ENCODE data around the gene GPC6. TPM values are rescaled to one million over a fixed set of nuclear protein-coding genes. Genes with fewer than 3 reads are reported as not detected.

GPC6 gene
- total and polyA plus RNA-seq, 2 donors (not counting 1 experiment from before 2014, with no cell fraction given): not detected

DNA sequence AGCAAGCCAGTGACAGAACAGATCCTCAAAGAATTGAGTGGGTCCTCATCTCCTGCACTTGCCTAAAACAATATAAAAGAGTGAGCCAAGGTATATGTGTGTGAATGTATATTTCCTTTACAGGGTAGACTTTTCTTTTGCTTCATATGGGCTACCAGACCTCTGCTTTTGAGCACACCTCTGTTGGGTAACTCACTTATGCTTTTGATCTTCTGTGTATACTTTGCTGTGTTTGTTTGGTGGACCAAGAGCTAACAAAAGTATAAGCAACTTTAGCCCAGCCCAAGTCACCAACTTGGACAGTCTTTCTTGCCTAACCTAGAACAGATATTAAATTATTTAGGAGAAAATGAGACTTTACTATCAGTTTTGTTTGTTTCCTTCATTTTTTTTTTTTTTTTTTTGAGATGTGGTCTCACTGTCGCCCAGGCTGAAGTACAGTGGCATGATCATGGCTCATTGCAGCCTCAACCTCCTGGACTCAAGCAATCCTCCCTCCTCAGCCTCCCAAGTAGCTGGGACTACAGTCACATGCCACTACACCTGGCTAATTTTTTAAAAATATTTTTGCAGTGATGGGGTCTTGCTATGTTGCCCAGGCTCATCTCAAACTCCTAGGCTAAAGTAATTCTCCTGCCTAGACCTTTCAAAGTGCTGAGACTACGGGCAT lies 739.8 kb downstream of the GPC6 start:
- TF ChIP-seq, protein P1, sequence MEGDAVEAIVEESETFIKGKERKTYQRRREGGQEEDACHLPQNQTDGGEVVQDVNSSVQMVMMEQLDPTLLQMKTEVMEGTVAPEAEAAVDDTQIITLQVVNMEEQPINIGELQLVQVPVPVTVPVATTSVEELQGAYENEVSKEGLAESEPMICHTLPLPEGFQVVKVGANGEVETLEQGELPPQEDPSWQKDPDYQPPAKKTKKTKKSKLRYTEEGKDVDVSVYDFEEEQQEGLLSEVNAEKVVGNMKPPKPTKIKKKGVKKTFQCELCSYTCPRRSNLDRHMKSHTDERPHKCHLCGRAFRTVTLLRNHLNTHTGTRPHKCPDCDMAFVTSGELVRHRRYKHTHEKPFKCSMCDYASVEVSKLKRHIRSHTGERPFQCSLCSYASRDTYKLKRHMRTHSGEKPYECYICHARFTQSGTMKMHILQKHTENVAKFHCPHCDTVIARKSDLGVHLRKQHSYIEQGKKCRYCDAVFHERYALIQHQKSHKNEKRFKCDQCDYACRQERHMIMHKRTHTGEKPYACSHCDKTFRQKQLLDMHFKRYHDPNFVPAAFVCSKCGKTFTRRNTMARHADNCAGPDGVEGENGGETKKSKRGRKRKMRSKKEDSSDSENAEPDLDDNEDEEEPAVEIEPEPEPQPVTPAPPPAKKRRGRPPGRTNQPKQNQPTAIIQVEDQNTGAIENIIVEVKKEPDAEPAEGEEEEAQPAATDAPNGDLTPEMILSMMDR (IDR thresholded peaks at IDR 0.05): no peak
- TF ChIP-seq EZH2 (IDR thresholded peaks at IDR 0.05; ENCODE audit: borderline replicate concordance, insufficient read depth, low read depth, low read length, poor library complexity, severe bottlenecking): no peak
- H3K27ac ChIP-seq (ENCODE audit: low read length in 2 of 2): no peak overlapping the region
- H3K9me3 Mint-ChIP-seq (ENCODE audit: insufficient read depth): no peaks in the 10 kb centered on the region
- H2AFZ ChIP-seq (ENCODE audit: insufficient read depth, low read depth, low read length, poor library complexity, severe bottlenecking): no peak overlapping the region
- no CpG with 5 or more reads among the region's 2 CpGs for WGBS (ENCODE audit: insufficient coverage)
- no peaks in the 10 kb centered on the region for H3K36me3 ChIP-seq (replicated peaks in 1 of 2; ENCODE audit: control extremely low read depth in 1 of 2, control insufficient read depth in 1 of 2, extremely low read depth in 1 of 2, insufficient read depth in 2 of 2, low read length in 1 of 2)
- no peak overlapping the region for H3K27ac Mint-ChIP-seq
- no peak overlapping the region for H3K4me3 Mint-ChIP-seq
- H4K20me1 ChIP-seq (ENCODE audit: control insufficient read depth, insufficient read depth, low read length, poor library complexity, severe bottlenecking): no peaks in the 10 kb centered on the region
- no peak overlapping the region for H3K4me3 ChIP-seq (ENCODE audit: control extremely low read depth in 1 of 5, extremely low read depth in 1 of 5, insufficient read depth in 1 of 5, low read depth in 2 of 5, low read length in 4 of 5)
- ChIA-PET POLR2A (no interaction called here), CTCF (no interaction called here)
- no peaks in the 10 kb centered on the region for H3K4me1 Mint-ChIP-seq
- no peak overlapping the region for H3K9ac ChIP-seq (ENCODE audit: low read length)
- no peaks in the 10 kb centered on the region for H3K4me1 ChIP-seq (ENCODE audit: control insufficient read depth in 2 of 2, insufficient read depth in 2 of 2, low read length in 2 of 2)
- H3K4me2 ChIP-seq (replicated peaks; ENCODE audit: low read depth, low read length, poor library complexity, severe bottlenecking): no peak overlapping the region
- no peak for DNase-seq
- no peaks in the 10 kb centered on the region for H3K79me2 ChIP-seq (ENCODE audit: control insufficient read depth, insufficient read depth, low read length)
- H3K27me3 Mint-ChIP-seq: no peaks in the 10 kb centered on the region
- H3K9me3 ChIP-seq (ENCODE audit: control extremely low read depth in 1 of 3, control insufficient read depth in 2 of 3, insufficient read depth in 1 of 3, low read length in 2 of 3): no peaks in the 10 kb centered on the region
- intact Hi-C loops (cut with micrococcal nuclease): no loop called here
- no peak for ATAC-seq (ENCODE audit: low read depth)
- H3K27me3 ChIP-seq (replicated peaks in 1 of 4; ENCODE audit: control extremely low read depth in 1 of 4, control insufficient read depth in 3 of 4, insufficient read depth in 4 of 4, low read length in 3 of 4): no peaks in the 10 kb centered on the region

GRCh38 chr13:93967286-93967685 lies 740.7 kb downstream of the GPC6 start:
- Mint-ChIP-seq H3K4me1 (no peaks in the 10 kb centered on the region), H3K27ac (no peak overlapping the region), H3K27me3 (no peaks in the 10 kb centered on the region), H3K4me3 (no peak overlapping the region), H3K9me3 (ENCODE audit: insufficient read depth) (no peaks in the 10 kb centered on the region)
- intact Hi-C loops (cut with micrococcal nuclease): no loop called here
- Histone ChIP-seq H3K4me1 (ENCODE audit: control insufficient read depth in 2 of 2, insufficient read depth in 2 of 2, low read length in 2 of 2) (no peaks in the 10 kb centered on the region), H4K20me1 (ENCODE audit: control insufficient read depth, insufficient read depth, low read length, poor library complexity, severe bottlenecking) (no peaks in the 10 kb centered on the region), H3K79me2 (ENCODE audit: control insufficient read depth, insufficient read depth, low read length) (no peaks in the 10 kb centered on the region), H2AFZ (ENCODE audit: insufficient read depth, low read depth, low read length, poor library complexity, severe bottlenecking) (no peak overlapping the region), H3K27ac (ENCODE audit: low read length in 2 of 2) (no peak overlapping the region), H3K4me3 (ENCODE audit: control extremely low read depth in 1 of 5, extremely low read depth in 1 of 5, insufficient read depth in 1 of 5, low read depth in 2 of 5, low read length in 4 of 5) (no peak overlapping the region), H3K36me3 (replicated peaks in 1 of 2; ENCODE audit: control extremely low read depth in 1 of 2, control insufficient read depth in 1 of 2, extremely low read depth in 1 of 2, insufficient read depth in 2 of 2, low read length in 1 of 2) (no peaks in the 10 kb centered on the region), H3K9me3 (ENCODE audit: control extremely low read depth in 1 of 3, control insufficient read depth in 2 of 3, insufficient read depth in 1 of 3, low read length in 2 of 3) (no peaks in the 10 kb centered on the region), H3K27me3 (replicated peaks in 1 of 4; ENCODE audit: control extremely low read depth in 1 of 4, control insufficient read depth in 3 of 4, insufficient read depth in 4 of 4, low read length in 3 of 4) (no peaks in the 10 kb centered on the region), H3K9ac (ENCODE audit: low read length) (no peak overlapping the region), H3K4me2 (replicated peaks; ENCODE audit: low read depth, low read length, poor library complexity, severe bottlenecking) (no peak overlapping the region)
- DNase-seq (no peak), ATAC-seq (ENCODE audit: low read depth) (no peak)
- WGBS (ENCODE audit: insufficient coverage): no CpG with 5 or more reads among the region's 2 CpGs
- CTCF ChIA-PET: no interaction called here
- POLR2A ChIA-PET: no interaction called here
- TF ChIP-seq, protein P1 (IDR thresholded peaks at IDR 0.05): no peak
- no peak for TF ChIP-seq EZH2 (IDR thresholded peaks at IDR 0.05; ENCODE audit: borderline replicate concordance, insufficient read depth, low read depth, low read length, poor library complexity, severe bottlenecking)

Data from B cell (primary cell).